Neural progenitor cell (in vitro differentiated cells): ENCODE results near the gene DLG2.

ENCODE experiments used
- CTCF ChIP-seq: fragments of 200-600 bp; sonication (generic); IDR thresholded peaks from 2 replicates; pipeline ENCODE4 v1.5.1; 2017; ENCODE audit warnings: antibody characterized with exemption, mild to moderate bottlenecking
- EZH2 ChIP-seq: fragments of 200-600 bp; sonication (generic); IDR thresholded peaks from 2 replicates; pipeline ENCODE4 v1.6.1; 2017; ENCODE audit warnings: antibody characterized with exemption, mild to moderate bottlenecking, moderate library complexity

GRCh38 chr11:84681456-84681855 is 945.7 kb downstream of the DLG2 start:
- TF ChIP-seq EZH2 (no peak), CTCF (no peak)
